A673 (cell line): ENCODE data around the gene MC3R. TPM values are rescaled to one million over a fixed set of nuclear protein-coding genes. Genes with fewer than 3 reads are reported as not detected.

Experiments
- Bru-seq: library from RNA; stranded (reverse); fragments of 400-500 nt; gene quantifications from one replicate; lab custom pipeline; 2021; lab: Mats Ljungman, UMichigan
- BruChase-seq, 2 experiments: library from RNA; stranded (reverse); fragments of 400-500 nt; gene quantifications; one replicate each; lab custom pipeline; 2021; lab: Mats Ljungman, UMichigan
- BruUV-seq: library from RNA; stranded (reverse); fragments of 400-500 nt; replicated peaks from 2 replicates; lab custom pipeline; 2021; lab: Mats Ljungman, UMichigan
- CTCF ChIA-PET: fragments of 300-600 bp; sonication (Branson Sonifier 250); formaldehyde crosslinking; loops from one replicate; lab custom pipeline; 2022; ENCODE audit warnings: antibody characterized with exemption; lab: Charles Lee
- POLR2A ChIA-PET: fragments of 300-600 bp; sonication (Branson Sonifier 250); formaldehyde crosslinking; loops from one replicate; lab custom pipeline; 2022; ENCODE audit warnings: antibody characterized with exemption; ENCODE audit not compliant: low non-redundant PET; lab: Charles Lee
- DNase-seq: peaks from one replicate; pipeline ENCODE4 v3.0.0-alpha.2; 2015; ENCODE audit warnings: low spot score
- H3K27ac ChIP-seq: fragments of 200-600 bp; sonication (generic); 2 replicates; pipeline ENCODE4 v1.5.1; 2016; ENCODE audit warnings: mixed run types, low read depth, mild to moderate bottlenecking, mixed read lengths, antibody characterized with exemption, low read length; ENCODE audit not compliant: poor library complexity, severe bottlenecking
- H3K27me3 ChIP-seq: fragments of 200-600 bp; sonication (generic); replicated peaks from 2 replicates; pipeline ENCODE4 v1.6.1; 2017; ENCODE audit warnings: mixed run types, low read depth, mild to moderate bottlenecking, mixed read lengths, antibody characterized with exemption, low read length; ENCODE audit not compliant: insufficient read depth, poor library complexity
- H3K36me3 ChIP-seq: fragments of 200-600 bp; sonication (generic); 2 replicates; pipeline ENCODE4 v1.6.1; 2016; ENCODE audit warnings: mixed run types, mild to moderate bottlenecking, mixed read lengths, antibody characterized with exemption, low read length; ENCODE audit not compliant: insufficient read depth, poor library complexity, severe bottlenecking
- H3K4me1 ChIP-seq: fragments of 200-600 bp; sonication (generic); 2 replicates; pipeline ENCODE4 v1.6.1; 2017; ENCODE audit warnings: mixed run types, mild to moderate bottlenecking, mixed read lengths, antibody characterized with exemption, low read length; ENCODE audit not compliant: insufficient read depth, poor library complexity, severe bottlenecking
- H3K4me3 ChIP-seq: fragments of 200-600 bp; sonication (generic); 2 replicates; pipeline ENCODE4 v1.5.1; 2016; ENCODE audit warnings: low read depth, mixed run types, mild to moderate bottlenecking, mixed read lengths, low read length; ENCODE audit not compliant: poor library complexity, severe bottlenecking
- H3K9me3 ChIP-seq: fragments of 200-600 bp; sonication (generic); 2 replicates; pipeline ENCODE4 v1.6.1; 2016; ENCODE audit warnings: mixed run types, low read depth, mild to moderate bottlenecking, mixed read lengths, antibody characterized with exemption, low read length; ENCODE audit not compliant: poor library complexity, severe bottlenecking
- EZH2 ChIP-seq: fragments of 200-600 bp; sonication (generic); IDR thresholded peaks from 2 replicates; pipeline ENCODE4 v1.6.1; 2017; ENCODE audit warnings: borderline replicate concordance, low read depth, mild to moderate bottlenecking, mixed read lengths, antibody characterized with exemption, low read length; ENCODE audit not compliant: poor library complexity, severe bottlenecking
- intact Hi-C: fragments of 100-400 bp; cut with micrococcal nuclease; formaldehyde crosslinking; loops from one replicate; pipeline ENCODE4 v1.10.0; 2022; ENCODE audit not compliant: unreplicated experiment
- long read RNA-seq: library from polyadenylated mRNA; stranded (forward); transcript quantifications from one replicate; pipeline ENCODE4 v2.0.0, GENCODE V29; 2022
- total RNA-seq: library from RNA; stranded (reverse); gene quantifications from 2 replicates; pipeline ENCODE4 v1.2.3, GENCODE V29; 2021
- TF ChIP-seq, protein P1 (sequence below): fragments of 300-800, 200-600 bp; sonication (generic); conservative IDR thresholded peaks from 2 replicates; pipeline ENCODE4 v1.5.1; 2017; ENCODE audit warnings: low read depth, mild to moderate bottlenecking, antibody characterized with exemption, low read length, moderate library complexity, mixed read lengths

MC3R gene
- not detected in 2 replicates for total RNA-seq
- not detected for Bru-seq, nascent RNA
- BruChase-seq, experiment 1, labeled RNA remaining after a 2-hour chase: not detected
- not detected for BruChase-seq, experiment 2, labeled RNA remaining after a 6-hour chase
- long read RNA-seq: 0 reads

- H3K36me3 ChIP-seq: no peaks in the 10 kb centered on the region
- TF ChIP-seq, protein P1, sequence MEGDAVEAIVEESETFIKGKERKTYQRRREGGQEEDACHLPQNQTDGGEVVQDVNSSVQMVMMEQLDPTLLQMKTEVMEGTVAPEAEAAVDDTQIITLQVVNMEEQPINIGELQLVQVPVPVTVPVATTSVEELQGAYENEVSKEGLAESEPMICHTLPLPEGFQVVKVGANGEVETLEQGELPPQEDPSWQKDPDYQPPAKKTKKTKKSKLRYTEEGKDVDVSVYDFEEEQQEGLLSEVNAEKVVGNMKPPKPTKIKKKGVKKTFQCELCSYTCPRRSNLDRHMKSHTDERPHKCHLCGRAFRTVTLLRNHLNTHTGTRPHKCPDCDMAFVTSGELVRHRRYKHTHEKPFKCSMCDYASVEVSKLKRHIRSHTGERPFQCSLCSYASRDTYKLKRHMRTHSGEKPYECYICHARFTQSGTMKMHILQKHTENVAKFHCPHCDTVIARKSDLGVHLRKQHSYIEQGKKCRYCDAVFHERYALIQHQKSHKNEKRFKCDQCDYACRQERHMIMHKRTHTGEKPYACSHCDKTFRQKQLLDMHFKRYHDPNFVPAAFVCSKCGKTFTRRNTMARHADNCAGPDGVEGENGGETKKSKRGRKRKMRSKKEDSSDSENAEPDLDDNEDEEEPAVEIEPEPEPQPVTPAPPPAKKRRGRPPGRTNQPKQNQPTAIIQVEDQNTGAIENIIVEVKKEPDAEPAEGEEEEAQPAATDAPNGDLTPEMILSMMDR: peak; percentile 82
- TF ChIP-seq EZH2: no peak
- H3K27ac ChIP-seq: no peak within 1 kb of the TSS
- no peaks in the 10 kb centered on the region for H3K9me3 ChIP-seq
- H3K4me3 ChIP-seq: no peak within 1 kb of the TSS
- BruUV-seq: no TSS peak
- no peaks in the 10 kb centered on the region for H3K4me1 ChIP-seq
- peak; percentile 42 for DNase-seq
- ChIA-PET CTCF (interaction anchor here (0.8 kb wide), 1 partner anchor 96 kb away, joined by 3 read pairs; no protein-coding TSS in a partner anchor), POLR2A (no interaction called here)
- intact Hi-C loops: loop anchor here (2.0 to 5.0 kb wide), 2 partner anchors 97 to 1566 kb away; no protein-coding TSS in a partner anchor
- peaks cover 30% of the 10 kb centered on the region for H3K27me3 ChIP-seq
Measured at GRCh38 chr20:56247954-56248782, at the start of gene MC3R. MC3R (plus strand) TSS chr20:56248732; CDS start chr20:56248844, 112 bp downstream.

- no peak overlapping the region for H3K4me3 ChIP-seq
- H3K36me3 ChIP-seq: no peaks in the 10 kb centered on the region
- intact Hi-C loops: no loop called here
- peaks cover 17% of the 10 kb centered on the region for H3K9me3 ChIP-seq
- H3K27me3 ChIP-seq: no peaks in the 10 kb centered on the region
- BruUV-seq: no TSS peak
- TF ChIP-seq, protein P1: peak; percentile 34; the same call in 1 of the 2 replicates
- no peak for TF ChIP-seq EZH2
- no peaks in the 10 kb centered on the region for H3K4me1 ChIP-seq
- no peak for DNase-seq
- ChIA-PET POLR2A (no interaction called here), CTCF (no interaction called here)
- no peak overlapping the region for H3K27ac ChIP-seq
Measured at GRCh38 chr20:56200456-56200855, 48.1 kb upstream of the MC3R start.

DNA sequence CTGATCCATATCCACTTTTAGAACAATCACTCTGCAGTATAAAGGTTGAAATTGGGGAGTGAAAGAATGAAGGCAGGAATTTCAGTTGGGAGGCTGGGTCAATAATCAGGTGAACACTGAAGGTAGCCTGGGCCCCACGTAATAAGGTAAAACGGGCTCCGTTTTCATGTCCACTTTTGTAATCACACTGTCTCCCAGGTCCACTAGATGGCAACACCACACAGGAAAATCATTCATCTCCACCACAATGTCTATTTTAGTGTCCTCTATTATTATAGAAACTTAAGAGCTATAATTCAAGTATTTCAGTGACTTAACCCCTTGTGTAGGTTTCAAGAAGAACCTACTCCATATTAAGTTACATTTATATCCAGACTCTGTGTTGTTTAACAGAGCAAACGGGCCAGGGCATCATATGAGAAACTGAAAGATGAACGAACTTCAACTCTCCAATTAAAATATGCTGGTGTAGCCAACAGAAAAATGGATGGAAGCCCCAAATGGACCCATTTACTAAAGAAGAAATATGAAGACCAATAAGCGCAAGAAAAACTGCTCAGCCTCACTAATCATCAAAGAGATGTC is 45.9 kb upstream of the MC3R start:
- Histone ChIP-seq H3K4me3 (no peak overlapping the region), H3K27ac (no peak overlapping the region), H3K36me3 (no peaks in the 10 kb centered on the region), H3K27me3 (no peaks in the 10 kb centered on the region), H3K4me1 (no peaks in the 10 kb centered on the region), H3K9me3 (peaks cover 17% of the 10 kb centered on the region)
- TF ChIP-seq, protein P1: peak; percentile 43; the same call in 1 of the 2 replicates
- no peak for TF ChIP-seq EZH2
- CTCF ChIA-PET: no interaction called here
- intact Hi-C loops: no loop called here
- no peak for DNase-seq
- no TSS peak for BruUV-seq
- POLR2A ChIA-PET: no interaction called here
